ENCODE data around the gene TUBAL3.

The TUBAL3 gene

GRCh38 chr10:5404208-5405041 lies at the start of gene TUBAL3:
TSS of gene TUBAL3 (minus strand) at chr10:5404828. CDS start at chr10:5404792, 36 bp downstream.
- no peak for DNase-seq

GRCh38 chr10:5453749-5454489 lies 49.3 kb upstream of the TUBAL3 start:
- no peak for DNase-seq

- no peak for DNase-seq
Observed at GRCh38 chr10:5450605-5451384, 46.2 kb upstream of the TUBAL3 start.

- peak; percentile 53 for DNase-seq
Observed at GRCh38 chr10:5449823-5450222, 45.2 kb upstream of the TUBAL3 start.

- DNase-seq = no peak
Observed at GRCh38 chr10:5449227-5449626, 44.6 kb upstream of the TUBAL3 start.

- no peak for DNase-seq
Observed at GRCh38 chr10:5448333-5449001, 43.8 kb upstream of the TUBAL3 start.

GRCh38 chr10:5447611-5448071 lies 43.0 kb upstream of the TUBAL3 start:
- peak; percentile 69 for DNase-seq

- peak; percentile 40 for DNase-seq
Observed at GRCh38 chr10:5447056-5447455, 42.4 kb upstream of the TUBAL3 start.

- peak; percentile 97 for DNase-seq
Observed at GRCh38 chr10:5446390-5446926, 41.8 kb upstream of the TUBAL3 start.

- DNase-seq = no peak
Observed at GRCh38 chr10:5445006-5445405, 40.4 kb upstream of the TUBAL3 start.

- DNase-seq = no peak
Observed at GRCh38 chr10:5443429-5443828, 38.8 kb upstream of the TUBAL3 start.

GRCh38 chr10:5442990-5443370 lies 38.4 kb upstream of the TUBAL3 start:
- peak; percentile 77 for DNase-seq

GRCh38 chr10:5442065-5442989 lies 37.7 kb upstream of the TUBAL3 start:
- DNase-seq = peak; percentile 84

GRCh38 chr10:5441106-5441505 lies 36.5 kb upstream of the TUBAL3 start:
- DNase-seq = no peak

- peak; percentile 57 for DNase-seq
Observed at GRCh38 chr10:5440206-5440605, 35.6 kb upstream of the TUBAL3 start.

GRCh38 chr10:5435328-5435727 lies 30.7 kb upstream of the TUBAL3 start:
- no peak for DNase-seq

- DNase-seq = peak; percentile 85
Observed at GRCh38 chr10:5434017-5434753, 29.6 kb upstream of the TUBAL3 start.

- no peak for DNase-seq
Observed at GRCh38 chr10:5433182-5433581, 28.6 kb upstream of the TUBAL3 start.

- DNase-seq = no peak
Observed at GRCh38 chr10:5428133-5428532, 23.5 kb upstream of the TUBAL3 start.

- DNase-seq = no peak
Observed at GRCh38 chr10:5424751-5425150, 20.1 kb upstream of the TUBAL3 start.

Measured in hematopoietic multipotent progenitor cell treated with erythropoietin and hydrocortisone succinate and interleukin-3 and kit ligand, for 6 days (in vitro differentiated cells).